Stimulated activated CD4-positive, alpha-beta T cell treated with anti-CD3 and anti-CD28 coated beads, Interleukin-4, amount 100 ng/mL, for 1 hour (primary cell): ENCODE data around the gene UNC93A.
A peak's percentile ranks its signal among the peaks of the same experiment; 100 is the strongest.
"Not testable (repeated sequence)": the region's sequence is repeated elsewhere in the genome, so short reads cannot be mapped to it uniquely, and the experiment has no call there.

Experiments used
- DNase-seq: peaks from one replicate; pipeline ENCODE4 v3.0.0-alpha.2; 2020

UNC93A gene

DNA sequence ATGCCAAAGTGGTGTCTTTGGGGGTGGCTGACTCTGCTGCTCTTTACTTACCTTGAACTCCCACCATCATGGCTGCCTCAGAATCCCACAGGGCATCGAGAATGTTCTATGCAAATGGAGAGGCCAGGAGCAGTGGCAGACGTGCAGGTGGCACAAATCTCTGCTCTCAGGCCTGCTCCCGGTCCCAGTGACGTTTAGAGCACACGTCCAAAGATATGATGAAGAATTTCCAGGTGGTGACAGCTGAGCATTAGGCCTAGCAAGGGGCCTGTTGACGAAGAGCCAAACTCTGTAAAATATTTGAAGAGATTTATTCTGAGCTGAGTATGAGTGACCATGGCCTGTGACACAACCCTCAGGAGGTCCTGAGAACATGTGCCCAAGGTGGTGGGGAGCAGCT is 19.0 kb upstream of the UNC93A start:
- DNase-seq, result no peak

DNA sequence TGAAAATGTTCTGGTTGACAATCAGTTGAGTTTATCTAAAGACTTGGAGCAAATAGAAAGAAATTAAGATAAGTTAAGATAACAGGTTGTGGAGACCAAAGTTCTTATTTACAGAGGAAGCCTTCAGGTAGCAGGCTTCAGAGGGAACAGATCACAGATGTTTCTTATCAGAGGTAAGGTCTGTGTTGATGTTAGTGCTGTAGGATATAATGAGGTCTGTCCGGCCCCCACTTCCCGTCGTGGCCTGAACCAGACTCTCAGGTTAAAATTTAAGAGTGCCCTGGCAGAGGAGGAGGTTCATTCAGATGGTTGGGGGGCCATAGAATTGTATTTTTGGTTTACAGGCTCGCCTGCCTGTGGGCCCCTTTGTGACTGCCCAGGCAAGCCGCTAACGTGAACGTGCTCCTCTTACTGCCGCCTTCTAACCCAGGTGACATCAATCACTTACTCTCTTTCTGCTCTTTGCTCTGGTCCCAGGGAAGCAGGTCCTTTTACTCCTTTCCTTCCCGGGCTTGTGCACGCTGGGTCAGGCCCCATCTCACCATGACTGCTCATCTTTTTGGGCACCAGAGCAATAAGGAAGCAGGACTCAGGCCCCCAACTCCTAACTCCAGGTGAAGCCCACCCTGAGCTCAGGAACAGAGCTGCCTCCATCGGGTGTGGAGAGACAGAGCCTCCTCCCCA is 18.3 kb upstream of the UNC93A start:
- DNase-seq, result no peak

- no peak for DNase-seq
Observed at GRCh38 chr6:167274270-167274669, 16.8 kb upstream of the UNC93A start.

GRCh38 chr6:167275001-167275400 is 16.1 kb upstream of the UNC93A start:
- DNase-seq, result no peak

GRCh38 chr6:167275436-167275835 is 15.7 kb upstream of the UNC93A start:
- DNase-seq, result no peak

DNA sequence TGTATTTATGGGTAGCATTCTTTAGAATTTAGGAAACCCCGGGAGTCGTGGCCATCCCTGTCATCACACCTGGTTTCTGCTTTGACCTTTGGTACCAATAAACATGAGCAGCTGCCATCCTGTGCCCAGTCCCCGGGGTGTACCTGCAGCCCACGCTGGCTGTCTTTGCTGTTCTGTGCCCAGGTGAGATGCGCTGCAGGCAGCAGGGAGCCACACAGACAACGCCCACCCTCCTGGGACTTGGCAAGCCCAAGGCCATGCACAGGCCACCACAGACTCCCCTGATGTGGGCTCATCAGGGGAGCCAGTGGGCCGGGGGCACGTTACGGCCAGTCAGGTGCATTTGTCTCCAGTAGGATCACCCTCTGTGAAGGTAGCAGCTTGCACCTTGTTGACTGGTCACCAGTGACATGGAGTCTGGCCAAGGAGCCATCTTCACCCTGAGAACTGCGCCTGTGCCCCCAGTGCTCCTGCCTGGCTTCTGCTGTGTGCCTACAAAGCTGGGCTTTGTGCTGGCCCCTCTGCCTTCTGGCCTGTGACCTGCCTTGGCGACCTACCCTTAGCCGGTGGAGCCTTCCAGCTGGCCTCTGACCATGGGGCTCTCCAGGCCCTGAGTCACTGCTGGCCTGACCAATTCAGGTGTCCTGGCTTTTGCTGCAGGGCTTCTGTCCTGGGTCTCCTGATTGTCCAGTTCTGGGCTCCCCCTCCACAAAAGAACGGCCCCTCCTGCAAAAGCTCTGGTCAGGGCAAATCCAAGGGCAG is 14.2 kb upstream of the UNC93A start:
- no peak for DNase-seq

DNA sequence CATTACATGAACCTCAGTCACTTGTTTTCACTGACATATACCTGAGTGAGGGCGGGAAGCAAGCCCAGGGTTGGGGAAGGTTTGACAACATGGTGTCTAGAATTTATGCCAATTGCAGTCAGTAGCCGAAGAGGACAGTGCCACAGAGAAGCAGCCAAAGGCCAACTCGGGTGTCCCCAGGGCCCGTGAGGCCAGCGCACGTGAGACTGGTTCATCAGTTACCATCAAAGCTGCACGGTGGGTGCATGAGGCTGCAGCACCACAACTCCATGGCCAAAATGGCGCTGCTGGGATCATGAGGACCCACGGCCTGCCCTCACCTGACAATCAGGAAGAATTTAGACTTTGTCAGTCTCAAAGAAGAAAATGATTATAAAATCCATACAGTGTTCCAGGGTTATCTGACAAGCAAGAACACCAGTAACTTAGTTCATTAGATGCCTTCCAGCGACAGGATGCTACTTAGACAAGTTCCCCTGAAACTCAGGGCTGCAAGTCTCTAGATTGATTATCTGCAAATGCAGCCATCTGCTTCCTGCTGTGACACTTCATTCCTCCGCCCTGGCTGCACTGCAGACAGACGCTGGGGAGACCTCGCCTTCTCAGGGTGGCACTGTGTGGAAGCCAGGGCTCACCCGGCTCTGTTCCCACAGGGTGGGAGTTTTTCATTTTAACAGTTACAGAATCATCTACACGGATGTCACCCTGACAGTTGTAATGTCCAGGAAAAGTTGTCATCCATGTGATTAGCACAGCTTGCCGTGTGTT is 12.8 kb upstream of the UNC93A start:
- DNase-seq, result not testable (repeated sequence)

GRCh38 chr6:167279766-167280446 is 11.2 kb upstream of the UNC93A start:
- no peak for DNase-seq

- DNase-seq, result not testable (repeated sequence)
Observed at GRCh38 chr6:167280466-167280865, 10.6 kb upstream of the UNC93A start.

DNA sequence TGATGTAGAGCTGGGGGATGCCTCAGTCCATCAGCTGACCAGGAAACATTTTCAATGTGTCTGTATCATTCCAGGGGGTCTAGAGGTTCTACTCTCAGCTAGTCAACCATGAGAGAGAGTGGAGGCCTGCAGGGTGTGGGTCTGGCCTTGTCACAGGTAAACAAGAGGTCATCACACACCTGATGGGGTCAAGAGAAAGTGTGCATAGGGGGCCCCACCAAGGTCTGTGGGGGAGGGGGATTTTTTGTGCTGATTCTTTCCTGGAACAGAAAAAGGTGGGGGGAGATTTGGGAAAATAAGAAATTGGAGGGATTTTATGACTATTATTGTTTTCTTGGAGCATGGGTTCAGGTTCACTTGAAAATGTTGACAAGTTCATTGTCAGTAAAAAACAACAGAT is 8.9 kb upstream of the UNC93A start:
- no peak for DNase-seq

DNA sequence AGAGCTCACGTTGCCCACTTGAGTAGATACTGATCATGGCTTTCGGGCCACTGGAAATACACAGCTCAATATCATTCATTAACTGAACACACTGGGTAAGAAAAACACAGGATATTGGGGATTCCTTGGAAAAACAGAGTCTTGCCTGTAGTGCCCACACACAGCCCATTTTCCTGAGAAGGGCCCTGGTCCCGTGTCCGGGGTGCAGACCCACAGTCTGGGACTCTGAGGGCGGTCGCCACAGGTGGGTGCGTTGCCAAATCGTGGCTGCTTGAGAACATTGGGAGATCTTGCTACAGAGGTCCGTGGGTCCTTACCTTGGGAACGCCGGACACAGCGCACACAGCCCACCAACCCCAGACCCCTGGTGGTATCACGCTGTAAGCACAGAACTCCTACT is 6.5 kb upstream of the UNC93A start:
- DNase-seq, result not testable (repeated sequence)

GRCh38 chr6:167285077-167285770 is 5.9 kb upstream of the UNC93A start:
- DNase-seq, result no peak

GRCh38 chr6:167287513-167288048 is 3.5 kb upstream of the UNC93A start:
- DNase-seq, result no peak

DNA sequence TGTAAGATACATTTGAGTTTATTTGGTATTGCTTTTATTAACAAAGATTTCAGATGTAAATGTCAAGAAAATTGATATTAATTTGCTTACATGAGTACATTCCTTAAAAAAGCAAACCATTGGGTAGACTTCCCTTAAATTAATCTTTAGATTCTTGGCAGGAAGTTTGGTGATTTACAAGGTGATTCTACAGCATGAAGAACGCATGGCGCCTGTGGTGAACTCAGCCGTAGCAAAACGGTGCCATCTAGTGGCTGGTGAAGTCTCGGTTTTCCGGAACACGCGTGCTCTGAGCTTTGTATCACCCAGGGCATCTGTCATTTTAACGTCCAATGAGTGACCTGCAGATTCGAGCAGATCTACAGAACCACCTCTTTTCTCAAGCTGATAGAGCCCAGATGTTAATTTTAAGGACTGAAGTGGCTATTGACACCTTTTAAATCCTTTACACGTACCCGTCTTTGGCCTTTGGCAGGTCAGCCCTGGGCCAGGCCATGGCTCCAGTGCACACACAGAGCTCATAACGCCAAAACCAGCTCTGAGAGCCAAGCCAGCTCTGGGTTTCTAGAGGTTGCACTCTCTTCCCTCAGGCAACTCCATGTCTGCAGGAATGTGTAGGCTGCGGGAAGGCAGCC is 2.4 kb upstream of the UNC93A start:
- DNase-seq, result peak; percentile 15

- DNase-seq, result not testable (repeated sequence)
Observed at GRCh38 chr6:167289291-167289690, 1.8 kb upstream of the UNC93A start.

- no peak for DNase-seq
Observed at GRCh38 chr6:167291623-167292300, 647 bp downstream of the UNC93A start.

GRCh38 chr6:167292301-167293087 is 1.4 kb downstream of the UNC93A start:
- DNase-seq, result no peak

DNA sequence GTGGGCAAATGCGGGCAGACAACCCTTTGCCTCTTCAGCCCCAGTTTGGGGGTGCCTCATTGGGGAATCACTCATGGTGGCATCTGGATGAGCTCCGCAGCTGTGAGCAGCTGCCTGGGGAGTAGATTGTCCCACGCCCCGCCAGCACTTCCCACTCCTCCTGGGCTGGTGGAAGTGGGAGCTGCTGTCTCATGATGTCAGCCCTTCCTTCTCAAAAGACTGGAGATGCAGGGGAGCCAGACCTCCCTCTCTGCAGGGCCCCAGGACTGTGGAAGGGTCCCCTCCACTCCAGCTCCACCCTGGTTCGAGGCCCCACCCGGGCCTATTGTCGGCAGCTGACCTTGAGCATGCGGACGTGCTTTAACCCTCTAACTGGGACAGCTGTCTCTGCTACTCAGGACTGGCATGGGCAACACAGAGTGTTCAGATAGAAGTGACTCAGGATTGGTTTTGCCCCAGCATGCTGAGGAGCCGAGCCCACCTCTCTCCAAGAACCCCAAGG is 2.0 kb downstream of the UNC93A start:
- no peak for DNase-seq

- DNase-seq, result no peak
Observed at GRCh38 chr6:167293590-167294091, 2.5 kb downstream of the UNC93A start.

GRCh38 chr6:167294241-167294640 is 3.1 kb downstream of the UNC93A start:
- DNase-seq, result no peak
